Ascending aorta (tissue), 2 donors: ENCODE results near the gene NOL3. TPM values are rescaled to one million over a fixed set of nuclear protein-coding genes. Genes with fewer than 3 reads are reported as not detected.

Experiments used
- DNase-seq, 2 donors: peaks; one replicate each; pipeline ENCODE4 v3.0.0-alpha.2; 2019; ENCODE audit warnings: low spot score in 2 of 2
- H3K27ac ChIP-seq, 2 donors: fragments of 200-600 bp; sonication (generic); one replicate each; pipeline ENCODE4 v1.5.1; 2016 to 2017; ENCODE audit warnings: mild to moderate bottlenecking in 1 of 2
- H3K27me3 ChIP-seq: fragments of 200-600 bp; sonication (generic); one replicate; pipeline ENCODE4 v1.5.1; 2017
- H3K36me3 ChIP-seq, 2 donors: fragments of 200-600 bp; sonication (generic); one replicate each; pipeline ENCODE4 v1.5.1; 2016
- H3K4me1 ChIP-seq, 2 donors: fragments of 200-600 bp; sonication (generic); one replicate each; pipeline ENCODE4 v1.5.1; 2016 to 2017; ENCODE audit warnings: mild to moderate bottlenecking in 1 of 2
- H3K4me3 ChIP-seq, 2 donors: fragments of 200-600 bp; sonication (generic); one replicate each; pipeline ENCODE4 v1.5.1; 2016 to 2017; ENCODE audit warnings: mild to moderate bottlenecking in 1 of 2
- H3K9me3 ChIP-seq, 2 donors: fragments of 200-600 bp; sonication (generic); one replicate each; pipeline ENCODE4 v1.5.1; 2016
- intact Hi-C: fragments of 100-400 bp; cut with DNase I; formaldehyde crosslinking; loops from one replicate; pipeline ENCODE4 v1.15.1; 2023
- total RNA-seq: library from RNA; depleted of rRNA; stranded (reverse); fragments of >200 nt; gene quantifications from one replicate; pipeline ENCODE4 v1.1.0, GENCODE V29; 2016
- TF ChIP-seq, protein P1 (sequence below), 3 experiments: fragments of 200-600 bp in 2 of 3; fragments of 450-650 bp in 1 of 3; sonication (generic) in 2 of 3; IDR thresholded peaks; one replicate each; pipeline ENCODE4 v1.5.1; 2016 to 2019; ENCODE audit warnings: antibody characterized with exemption in 3 of 3, mild to moderate bottlenecking in 1 of 3, moderate library complexity in 1 of 3

Gene NOL3
- total RNA-seq, 1 donor from 2014 or later = 87.6 TPM

DNA sequence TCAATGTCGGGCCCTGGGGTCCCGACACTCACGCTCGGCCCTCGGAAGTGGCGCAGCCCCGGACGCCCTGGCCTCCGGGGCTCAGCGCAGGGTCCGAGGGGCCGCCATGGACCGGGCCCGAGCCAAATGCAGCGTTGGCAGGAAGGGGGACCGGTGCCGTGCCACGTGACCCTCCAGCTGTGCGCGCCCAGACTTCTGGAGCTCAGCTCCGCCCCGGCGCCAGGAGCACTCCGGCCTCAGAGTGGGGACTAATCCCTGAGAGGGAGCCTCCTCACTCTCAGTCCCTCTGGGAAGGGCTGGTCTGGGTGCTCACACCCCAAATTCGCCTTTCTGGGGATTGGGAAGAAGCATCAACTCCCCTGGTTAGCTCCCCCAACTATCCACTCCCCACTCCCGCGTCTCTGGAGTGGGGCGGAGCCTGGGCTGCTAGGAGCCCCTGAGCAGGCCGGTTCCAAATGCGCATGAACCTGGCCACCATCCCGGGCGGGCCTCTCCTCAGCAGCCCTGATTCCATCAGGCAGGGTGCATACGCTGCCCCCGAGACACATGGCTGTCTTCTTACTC, 19.4 kb upstream of the NOL3 start, which contains the start of gene B3GNT9:
Gene B3GNT9 (minus strand): TSS at position 166 of the 564 bp plus-strand sequence. CDS start 513 bp downstream, outside the sequence.
- TF ChIP-seq, protein P1, sequence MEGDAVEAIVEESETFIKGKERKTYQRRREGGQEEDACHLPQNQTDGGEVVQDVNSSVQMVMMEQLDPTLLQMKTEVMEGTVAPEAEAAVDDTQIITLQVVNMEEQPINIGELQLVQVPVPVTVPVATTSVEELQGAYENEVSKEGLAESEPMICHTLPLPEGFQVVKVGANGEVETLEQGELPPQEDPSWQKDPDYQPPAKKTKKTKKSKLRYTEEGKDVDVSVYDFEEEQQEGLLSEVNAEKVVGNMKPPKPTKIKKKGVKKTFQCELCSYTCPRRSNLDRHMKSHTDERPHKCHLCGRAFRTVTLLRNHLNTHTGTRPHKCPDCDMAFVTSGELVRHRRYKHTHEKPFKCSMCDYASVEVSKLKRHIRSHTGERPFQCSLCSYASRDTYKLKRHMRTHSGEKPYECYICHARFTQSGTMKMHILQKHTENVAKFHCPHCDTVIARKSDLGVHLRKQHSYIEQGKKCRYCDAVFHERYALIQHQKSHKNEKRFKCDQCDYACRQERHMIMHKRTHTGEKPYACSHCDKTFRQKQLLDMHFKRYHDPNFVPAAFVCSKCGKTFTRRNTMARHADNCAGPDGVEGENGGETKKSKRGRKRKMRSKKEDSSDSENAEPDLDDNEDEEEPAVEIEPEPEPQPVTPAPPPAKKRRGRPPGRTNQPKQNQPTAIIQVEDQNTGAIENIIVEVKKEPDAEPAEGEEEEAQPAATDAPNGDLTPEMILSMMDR (IDR thresholded peaks at IDR 0.05) = no peak
- H3K4me1 ChIP-seq = peaks cover 6 to 19% of the 10 kb centered on the region in 2 donors
- no peaks in the 10 kb centered on the region for H3K27me3 ChIP-seq
- peak within 1 kb of the TSS; percentile 88 to 89 for H3K27ac ChIP-seq
- H3K4me3 ChIP-seq = peak within 1 kb of the TSS; percentile 68 to 75
- intact Hi-C loops = loop anchor here (2.0 to 5.0 kb wide), 2 partner anchors 36 to 42 kb away; partner anchors contain the start of gene PHAF1
- DNase-seq = peak in 1 of 2 donors; percentile 85
- H3K36me3 ChIP-seq = peaks cover 14 to 17% of the 10 kb centered on the region in 2 donors
- H3K9me3 ChIP-seq = no peaks in the 10 kb centered on the region

- Histone ChIP-seq H3K4me3 (peak overlapping the region; percentile 68 to 75), H3K27me3 (no peaks in the 10 kb centered on the region), H3K4me1 (peaks cover 6 to 19% of the 10 kb centered on the region in 2 donors), H3K27ac (peak overlapping the region; percentile 88 to 89), H3K9me3 (no peaks in the 10 kb centered on the region), H3K36me3 (peaks cover 8 to 11% of the 10 kb centered on the region in 2 donors)
- no peak for DNase-seq
- TF ChIP-seq, protein P1 (IDR thresholded peaks at IDR 0.05) = no peak
- intact Hi-C loops = loop anchor here (2.0 to 5.0 kb wide), 2 partner anchors 36 to 43 kb away; partner anchors contain the start of gene PHAF1
Measured at GRCh38 chr16:67151431-67152097, 18.8 kb upstream of the NOL3 start.

DNA sequence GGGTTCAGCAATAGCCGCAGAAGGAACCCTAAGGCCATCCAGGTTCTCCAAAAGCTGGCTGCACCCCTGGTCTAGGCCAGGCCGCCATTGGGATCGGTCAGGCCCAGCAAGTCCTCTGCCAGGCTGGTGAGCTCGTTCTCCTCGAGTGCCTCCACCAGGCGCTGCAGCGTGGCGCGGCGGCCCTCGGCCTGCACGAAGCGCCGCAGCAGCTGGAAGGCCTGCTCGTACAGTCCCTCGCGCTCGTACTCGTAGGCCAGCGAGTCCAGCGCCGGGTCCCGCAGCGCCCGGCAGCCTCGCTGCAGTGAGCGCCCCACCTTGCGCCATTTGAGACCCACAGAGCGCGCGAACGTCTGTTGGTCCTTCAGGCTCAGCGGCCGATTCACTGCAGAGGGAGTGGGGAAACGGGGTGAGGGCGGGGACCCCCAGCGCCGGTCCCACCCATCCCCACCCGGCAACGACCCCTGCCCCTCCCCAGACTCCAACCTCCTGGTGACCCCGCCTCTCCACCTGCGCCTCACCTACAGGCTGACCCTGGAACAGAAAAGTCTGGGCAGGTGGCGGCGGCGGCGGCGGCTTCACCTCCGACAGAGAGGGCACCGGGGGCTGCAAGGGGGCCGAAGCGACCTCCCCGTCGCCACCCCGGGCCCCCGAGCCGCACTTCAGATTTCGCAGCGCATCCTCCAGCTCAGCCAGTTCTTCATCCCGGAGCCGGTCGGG, 15.6 kb upstream of the NOL3 start:
- TF ChIP-seq, protein P1 (IDR thresholded peaks at IDR 0.05) = no peak
- no peaks in the 10 kb centered on the region for H3K27me3 ChIP-seq
- H3K4me3 ChIP-seq = peak overlapping the region; percentile 11 to 18
- intact Hi-C loops = loop anchor here (1.0 to 5.0 kb wide), 5 partner anchors 33 to 260 kb away; partner anchors contain the start of gene CBFB
- no peak for DNase-seq
- H3K4me1 ChIP-seq = peaks cover 6 to 19% of the 10 kb centered on the region in 2 donors
- no peak overlapping the region for H3K27ac ChIP-seq
- no peaks in the 10 kb centered on the region for H3K9me3 ChIP-seq
- H3K36me3 ChIP-seq = no peaks in the 10 kb centered on the region

- intact Hi-C loops = loop anchor here (1.0 to 5.0 kb wide), 4 partner anchors 128 to 261 kb away; partner anchors contain the start of gene CBFB
- Histone ChIP-seq H3K27me3 (no peaks in the 10 kb centered on the region), H3K36me3 (no peaks in the 10 kb centered on the region), H3K9me3 (no peaks in the 10 kb centered on the region), H3K4me3 (peak overlapping the region; percentile 11 to 18), H3K27ac (no peak overlapping the region), H3K4me1 (peaks cover 0 to 16% of the 10 kb centered on the region in 2 donors)
- DNase-seq = peak in 1 of 2 donors; percentile 84
- TF ChIP-seq, protein P1 (IDR thresholded peaks at IDR 0.05) = peak; percentile 78 to 99 (median 88)
Measured at GRCh38 chr16:67155295-67156142, 14.8 kb upstream of the NOL3 start.
